VCaP (cell line): Measurements from ENCODE around the gene ANKRD9.

ENCODE experiments used
- H3K27ac ChIP-seq: fragments of 450-650 bp; 2 replicates; pipeline ENCODE4 v1.5.1; 2017
- CTCF ChIP-seq: fragments of 450-650 bp; conservative IDR thresholded peaks from 2 replicates; pipeline ENCODE4 v1.5.1; 2017; ENCODE audit warnings: mild to moderate bottlenecking, moderate library complexity

Gene ANKRD9

DNA sequence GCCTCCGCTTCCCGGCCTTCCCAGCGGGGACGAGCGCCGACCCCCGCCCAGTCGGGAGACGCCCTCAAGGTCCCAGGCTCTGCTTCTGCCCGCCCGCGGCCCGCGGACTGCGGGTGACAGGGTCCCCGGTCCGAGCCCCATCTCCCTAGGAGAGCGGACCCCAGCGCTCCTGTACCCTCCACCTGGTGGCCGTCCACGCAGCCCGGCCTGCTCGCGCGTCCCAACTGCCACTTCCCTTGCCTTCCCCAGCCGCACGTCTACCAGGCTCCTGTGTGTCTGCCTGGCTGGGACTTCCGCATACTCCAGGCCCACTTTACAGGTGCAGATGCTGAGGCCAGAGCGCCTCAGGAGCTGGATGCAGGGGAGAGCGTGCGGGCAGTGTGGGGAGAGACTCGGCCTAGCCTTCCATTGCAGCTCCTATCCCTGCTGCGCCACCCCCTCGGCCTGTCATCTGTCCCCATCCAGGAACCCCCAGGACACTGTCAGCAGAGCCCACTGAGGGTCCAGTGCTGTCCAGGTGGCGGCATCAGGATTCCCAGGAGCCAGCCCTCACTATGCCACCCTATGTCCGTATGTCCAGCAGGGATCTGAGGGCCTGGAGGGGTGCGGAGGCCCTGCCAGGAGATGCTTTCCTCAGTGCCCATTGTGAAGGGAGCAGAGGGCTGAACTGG lies 8.0 kb upstream of the ANKRD9 start:
- no peak for TF ChIP-seq CTCF
- peak overlapping the region; percentile 69; the same call in 1 of the 2 replicates for H3K27ac ChIP-seq

DNA sequence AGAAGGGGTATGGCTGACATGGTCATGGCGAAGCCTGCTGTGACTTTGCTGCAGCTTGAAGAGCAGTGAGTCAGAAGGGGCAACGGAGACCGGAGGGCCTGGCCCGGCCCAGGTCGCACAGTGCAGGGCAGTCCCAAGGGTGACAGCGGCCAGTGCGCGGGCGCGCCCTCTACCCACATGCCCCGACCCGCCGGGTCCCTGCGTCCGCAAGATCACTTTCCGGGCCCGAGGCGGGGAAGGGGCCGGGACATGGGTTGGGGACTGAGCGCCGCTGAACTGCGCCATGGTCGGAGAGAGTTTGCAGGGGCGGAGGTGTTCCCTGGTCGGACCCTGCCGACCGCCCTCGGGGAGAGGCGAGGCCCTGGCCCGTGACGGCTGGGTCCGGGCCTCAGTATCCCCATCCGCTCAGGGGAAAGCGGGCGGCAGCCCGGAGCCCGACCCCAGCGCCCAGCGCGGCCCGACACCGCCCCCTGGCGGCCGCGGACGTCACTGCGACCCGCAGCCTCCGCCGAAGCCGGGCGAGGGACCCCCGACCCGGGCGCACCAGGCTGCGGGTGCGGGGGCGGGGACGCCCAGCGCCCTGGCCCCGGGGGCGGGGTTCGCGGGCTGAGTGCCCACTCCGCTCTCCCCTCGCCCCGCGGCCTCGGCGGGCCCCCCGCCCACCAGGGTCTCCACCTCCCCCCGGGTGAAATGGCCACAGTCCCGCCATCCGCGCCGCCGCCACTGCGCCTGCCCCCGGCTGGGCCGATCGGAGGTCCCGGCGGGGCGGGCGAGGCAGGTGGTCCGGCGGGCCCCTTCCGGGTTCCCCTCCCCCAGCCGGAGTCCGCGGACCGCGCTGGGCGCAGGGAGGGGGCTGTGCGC lies 7.2 kb upstream of the ANKRD9 start:
- peak; percentile 95 for TF ChIP-seq CTCF
- H3K27ac ChIP-seq: peak overlapping the region; percentile 69; the same call in 1 of the 2 replicates

DNA sequence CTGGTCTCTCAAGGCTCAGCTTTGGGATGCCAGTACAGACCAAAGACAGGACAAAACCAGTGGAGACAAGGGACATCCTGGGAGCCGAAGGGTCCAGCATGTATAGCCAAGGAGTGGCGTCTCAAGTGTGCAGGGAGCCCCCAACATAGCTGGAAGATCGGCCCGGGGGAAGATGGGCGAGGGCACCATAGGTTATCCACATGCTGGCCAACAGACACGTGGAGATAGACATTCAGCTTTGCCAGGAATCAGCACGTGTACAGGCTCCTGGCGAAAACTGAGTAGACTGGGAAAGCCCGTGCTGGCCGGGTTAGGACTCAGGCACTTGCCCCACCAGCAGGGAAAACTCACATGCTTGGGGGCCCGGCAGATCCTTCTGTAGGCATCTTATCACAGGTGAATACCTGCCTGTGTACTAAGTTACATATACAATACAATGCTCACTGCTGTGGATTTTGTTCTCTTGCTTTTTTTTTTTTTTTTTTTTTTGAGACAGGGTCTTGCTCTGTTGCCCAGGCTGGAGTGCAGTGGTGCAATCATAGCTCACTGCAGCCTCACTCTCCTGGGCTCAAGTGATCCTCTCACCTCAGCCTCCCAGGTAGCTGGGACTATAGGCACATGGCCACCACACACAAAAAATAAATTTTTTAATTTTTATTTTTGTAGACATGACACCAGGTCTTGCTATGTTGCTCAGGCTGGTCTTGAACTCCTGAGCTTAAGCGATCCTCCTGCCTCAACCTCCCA lies 5.6 kb upstream of the ANKRD9 start:
- no peak overlapping the region for H3K27ac ChIP-seq
- TF ChIP-seq CTCF: no peak

GRCh38 chr14:102513899-102514772 lies 4.6 kb upstream of the ANKRD9 start:
- no peak overlapping the region for H3K27ac ChIP-seq
- TF ChIP-seq CTCF: no peak

DNA sequence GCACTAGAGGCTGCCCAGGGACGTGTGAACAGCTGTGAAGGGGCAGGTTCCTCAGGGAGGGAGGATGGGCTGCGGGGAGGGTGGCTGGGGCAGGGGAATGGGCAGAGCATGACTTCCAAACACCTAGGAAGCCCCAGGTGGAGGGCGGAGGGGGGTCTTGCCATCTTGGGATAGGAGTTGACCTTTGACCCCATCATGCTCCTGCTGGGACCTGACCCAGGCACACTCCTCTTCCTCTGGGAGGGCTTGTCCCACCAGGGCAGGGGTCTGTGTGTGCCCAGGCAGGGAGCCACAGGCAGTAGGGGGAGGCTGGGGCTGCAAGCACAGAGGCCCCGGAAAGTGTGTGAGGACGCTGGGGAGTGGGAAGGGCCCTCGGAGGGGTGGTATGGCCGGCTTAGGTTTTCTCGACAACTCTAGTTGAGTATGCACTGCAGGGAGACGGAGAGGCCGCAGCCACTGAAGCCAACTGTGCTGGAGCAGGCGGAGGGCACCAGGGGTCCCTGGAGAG lies 3.3 kb upstream of the ANKRD9 start:
- no peak for TF ChIP-seq CTCF
- no peak overlapping the region for H3K27ac ChIP-seq

- no peak for TF ChIP-seq CTCF
Measured at GRCh38 chr14:102511538-102511937, 2.0 kb upstream of the ANKRD9 start.

More at GRCh38 chr14:102511538-102511937, 2.0 kb upstream of the ANKRD9 start:
- H3K27ac ChIP-seq: peak overlapping the region; percentile 23; the same call in 1 of the 2 replicates
